Erythroblast (primary cell): Measurements from ENCODE around the gene NFE2L3.

Experiments
- GATA1 ChIP-seq: IDR thresholded peaks from 2 replicates; pipeline ENCODE4 v1.6.1; 2011; ENCODE audit warnings: low read depth, mild to moderate bottlenecking, control low read depth, low read length, moderate library complexity
- POLR2A ChIP-seq: IDR thresholded peaks from 2 replicates; pipeline ENCODE4 v1.6.1; 2011; ENCODE audit warnings: mild to moderate bottlenecking, low read length

GRCh38 chr7:26199301-26200037 lies 47.5 kb downstream of the NFE2L3 start:
- TF ChIP-seq POLR2A: no peak
- TF ChIP-seq GATA1: no peak
